HUES48 (cell line): Measurements from ENCODE around the gene RERG.
"Not testable (repeated sequence)": the region's sequence is repeated elsewhere in the genome, so short reads cannot be mapped to it uniquely, and the experiment has no call there.

Experiments
- H3K27ac ChIP-seq: one replicate; pipeline ENCODE4 v1.7.0; 2013; ENCODE audit warnings: low read depth, low read length, inconsistent platforms
- H3K27me3 ChIP-seq: 2 replicates; pipeline ENCODE4 v1.6.1; 2013; ENCODE audit warnings: mild to moderate bottlenecking, low read length; ENCODE audit not compliant: control insufficient read depth, insufficient read depth
- H3K36me3 ChIP-seq: 2 replicates; pipeline ENCODE4 v1.6.1; 2013; ENCODE audit warnings: low read length; ENCODE audit not compliant: control insufficient read depth, insufficient read depth
- H3K4me1 ChIP-seq: 2 replicates; pipeline ENCODE4 v1.6.1; 2013; ENCODE audit warnings: mild to moderate bottlenecking, low read length; ENCODE audit not compliant: control insufficient read depth, insufficient read depth
- H3K4me3 ChIP-seq: 2 replicates; pipeline ENCODE4 v1.5.1; 2013; ENCODE audit warnings: mild to moderate bottlenecking, low read depth, low read length
- H3K9ac ChIP-seq: 2 replicates; pipeline ENCODE4 v1.6.1; 2013; ENCODE audit warnings: mild to moderate bottlenecking, low read depth, low read length, moderate library complexity
- H3K9me3 ChIP-seq: 2 replicates; pipeline ENCODE4 v1.6.1; 2013; ENCODE audit warnings: low read length; ENCODE audit not compliant: control insufficient read depth, insufficient read depth

Gene RERG

DNA sequence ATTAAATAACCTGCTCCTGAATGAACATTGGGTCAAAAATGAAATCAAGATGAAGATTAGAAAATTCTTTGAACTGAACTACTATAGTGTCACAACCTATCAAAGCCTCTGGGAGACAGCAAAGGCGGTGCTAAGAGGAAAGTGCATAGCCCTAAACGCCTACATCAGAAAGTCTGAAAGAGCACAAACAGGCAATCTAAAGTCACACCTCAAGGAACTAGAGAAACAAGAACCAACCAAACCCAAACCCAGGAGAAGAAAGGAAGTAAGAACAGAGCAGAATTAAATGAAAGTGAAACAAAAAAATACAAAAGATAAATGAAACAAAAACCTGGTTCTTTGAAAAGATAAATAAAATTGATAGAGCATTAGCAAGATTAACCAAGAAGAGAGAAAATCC, 143.5 kb downstream of the RERG start:
- H3K9me3 ChIP-seq, H3K9ac ChIP-seq, H3K27me3 ChIP-seq, H3K4me1 ChIP-seq, H3K36me3 ChIP-seq, H3K4me3 ChIP-seq, H3K27ac ChIP-seq: not testable (repeated sequence)

DNA sequence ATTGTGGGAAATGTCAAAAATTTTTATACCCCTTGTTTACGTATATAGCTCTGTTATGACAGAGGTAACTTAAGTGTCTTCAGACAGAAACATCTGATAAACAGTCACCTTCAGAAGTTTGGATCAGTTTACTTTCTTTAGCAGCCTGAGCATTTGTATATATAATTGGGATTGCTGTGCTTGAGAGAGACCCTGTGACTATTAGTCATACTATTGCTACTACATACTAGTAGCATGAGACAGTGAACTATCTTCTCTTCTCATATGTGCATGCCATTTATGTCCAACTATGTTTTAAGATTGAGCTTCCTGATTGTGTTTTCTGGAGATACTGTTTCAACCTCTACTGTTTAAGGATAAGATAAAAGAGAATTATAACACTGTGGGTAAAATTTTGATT, 146.9 kb downstream of the RERG start:
- Histone ChIP-seq H3K9ac (no peak overlapping the region), H3K9me3 (no peaks in the 10 kb centered on the region), H3K27ac (no peak overlapping the region), H3K4me3 (no peak overlapping the region), H3K4me1 (no peaks in the 10 kb centered on the region), H3K27me3 (no peaks in the 10 kb centered on the region), H3K36me3 (no peaks in the 10 kb centered on the region)

DNA sequence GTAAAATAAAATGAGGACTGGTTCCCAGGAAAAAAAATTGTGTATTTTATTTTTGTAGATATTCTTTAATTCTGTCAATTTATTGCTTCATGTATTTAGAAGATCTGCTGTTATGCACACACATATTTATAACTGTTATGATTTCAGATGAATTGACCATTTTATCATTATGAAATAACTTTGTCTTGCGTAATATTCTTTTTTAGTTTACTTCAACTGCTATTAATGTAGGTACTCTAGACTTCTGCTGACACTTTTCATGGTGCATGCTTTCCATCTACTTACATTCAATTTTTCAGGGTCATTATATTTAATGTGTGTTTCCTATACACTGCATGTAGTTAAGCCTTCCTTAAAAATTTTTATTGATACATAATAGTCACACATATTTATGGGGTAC, 162.1 kb downstream of the RERG start:
- Histone ChIP-seq H3K9ac (no peak overlapping the region), H3K4me3 (no peak overlapping the region), H3K4me1 (no peaks in the 10 kb centered on the region), H3K27me3 (no peaks in the 10 kb centered on the region), H3K27ac (no peak overlapping the region), H3K9me3 (no peaks in the 10 kb centered on the region), H3K36me3 (no peaks in the 10 kb centered on the region)
